Sigmoid colon (tissue), 7 donors: Measurements from ENCODE around the gene EPHB4. TPM values are rescaled to one million over a fixed set of nuclear protein-coding genes. Genes with fewer than 3 reads are reported as not detected.
A peak's percentile ranks its signal among the peaks of the same experiment; 100 is the strongest.
"Not testable (repeated sequence)": the region's sequence is repeated elsewhere in the genome, so short reads cannot be mapped to it uniquely, and the experiment has no call there.

ENCODE experiments used
- DNase-seq: peaks from one replicate; pipeline ENCODE4 v3.0.0-alpha.2; 2019
- H3K27ac ChIP-seq, 4 donors: fragments of 200-600 bp; sonication (generic); one replicate each; pipeline ENCODE4 v1.5.1; 2016 to 2019; ENCODE audit warnings: mild to moderate bottlenecking in 1 of 4
- H3K27me3 ChIP-seq, 3 donors: fragments of 200-600 bp; sonication (generic); one replicate each; pipeline ENCODE4 v1.5.1; 2019; ENCODE audit warnings: mild to moderate bottlenecking in 1 of 3
- H3K36me3 ChIP-seq, 4 donors: fragments of 200-600 bp; sonication (generic); one replicate each; pipeline ENCODE4 v1.5.1; 2016 to 2019
- H3K4me1 ChIP-seq, 4 donors: fragments of 200-600 bp; sonication (generic); one replicate each; pipeline ENCODE4 v1.5.1; 2017 to 2019
- H3K4me3 ChIP-seq, 4 donors: fragments of 200-600 bp; sonication (generic); one replicate each; pipeline ENCODE4 v1.5.1; 2017 to 2019; ENCODE audit warnings: mild to moderate bottlenecking in 2 of 4, moderate library complexity in 1 of 4
- H3K9me3 ChIP-seq, 4 donors: fragments of 200-600 bp in 3 of 4; sonication (generic) in 3 of 4; one replicate each; pipeline versions ENCODE4 v1.5.1 to v1.6.1; 2013 to 2019
- CTCF ChIP-seq, 4 experiments: fragments of 450-650 bp in 3 of 4; fragments of 200-600 bp in 1 of 4; IDR thresholded peaks; one replicate each; pipeline ENCODE4 v1.5.1; 2016 to 2019; ENCODE audit warnings: antibody characterized with exemption in 4 of 4, mild to moderate bottlenecking in 3 of 4, moderate library complexity in 2 of 4
- EP300 ChIP-seq, 4 donors: sonication (generic); formaldehyde crosslinking; IDR thresholded peaks; one replicate each; pipeline ENCODE4 v1.6.1; 2017; ENCODE audit warnings: antibody characterized with exemption in 4 of 4
- POLR2A ChIP-seq, 2 donors: fragments of 450-650 bp; IDR thresholded peaks; one replicate each; pipeline ENCODE4 v1.6.1; 2016; ENCODE audit warnings: antibody characterized with exemption in 2 of 2, mild to moderate bottlenecking in 2 of 2, moderate library complexity in 2 of 2
- POLR2AphosphoS5 ChIP-seq, 4 donors: sonication (generic); formaldehyde crosslinking; IDR thresholded peaks; one replicate each; pipeline ENCODE4 v1.6.1; 2017; ENCODE audit warnings: antibody characterized with exemption in 4 of 4
- WGBS, 2 donors: extraction: QIAGEN DNeasy Blood & Tissue Kit; methylation state at CpG; one replicate each; pipeline ENCODE4 v1.1.7; 2013; 5-methylcytosine and 5-hydroxymethylcytosine counted together
- intact Hi-C: fragments of 100-400 bp; cut with DNase I; formaldehyde crosslinking; loops from one replicate; pipeline ENCODE4 v1.15.1; 2023
- polyA plus RNA-seq, 3 donors: library from polyadenylated mRNA; stranded (reverse); fragments of 200-250 nt; gene quantifications; one replicate each; pipeline ENCODE4 v1.2.3, GENCODE V29; 2013
- total RNA-seq, 4 donors: library from RNA; depleted of rRNA; stranded (reverse); fragments of >200 nt; gene quantifications; one replicate each; pipeline ENCODE4 v1.1.0, GENCODE V29; 2016
- donor health status: healthy with polysubstance abuse.
- donor health status: Bipolar disorder and iron deficiency.
- donor health status: healthy.

EPHB4 gene
- total and polyA plus RNA-seq, 7 donors, result 5.1 to 35.5 (median 27.3) TPM

- H3K27me3 ChIP-seq, result no peaks in the 10 kb centered on the region
- TF ChIP-seq POLR2A (IDR thresholded peaks at IDR 0.05) (no peak), EP300 (IDR thresholded peaks at IDR 0.05) (no peak), POLR2AphosphoS5 (IDR thresholded peaks at IDR 0.05) (no peak), CTCF (IDR thresholded peaks at IDR 0.05) (no peak)
- peaks cover 0 to 25% (median 12%) of the 10 kb centered on the region in 4 donors for H3K4me1 ChIP-seq
- WGBS, 2 donors, result 91 to 95% methylated on average over 10 of the region's 10 CpGs
- intact Hi-C loops, result loop anchor here (10.0 kb wide), 1 partner anchor 271 kb away; the partner anchor contains the start of genes FBXO24 and LRCH4
- DNase-seq, result no peak
- peaks cover 0 to 27% (median 5%) of the 10 kb centered on the region in 4 donors for H3K36me3 ChIP-seq
- H3K27ac ChIP-seq, result no peak overlapping the region
- H3K9me3 ChIP-seq, result no peaks in the 10 kb centered on the region
- H3K4me3 ChIP-seq, result no peak overlapping the region
Measured at GRCh38 chr7:100855515-100855914, 28.2 kb upstream of the EPHB4 start.

DNA sequence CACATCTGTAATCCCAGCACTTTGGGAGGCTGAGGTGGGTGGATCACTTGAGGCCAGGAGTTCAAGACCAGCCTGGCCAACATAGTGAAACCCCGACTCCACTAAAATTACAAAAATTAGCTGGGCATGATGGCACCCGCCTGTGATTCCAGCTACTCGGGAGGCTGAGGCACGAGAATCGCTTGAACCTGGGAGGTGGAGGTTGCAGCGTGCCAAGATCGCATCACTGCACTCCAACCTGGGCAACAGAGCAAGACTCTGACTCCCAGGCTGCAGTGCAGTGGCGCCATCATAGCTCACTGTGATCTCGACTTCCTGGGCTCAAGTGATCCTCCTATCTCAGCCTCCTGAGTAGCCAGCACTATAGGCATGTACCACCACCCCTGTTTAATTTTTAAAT lies 27.6 kb upstream of the EPHB4 start:
- peaks cover 0 to 20% (median 2%) of the 10 kb centered on the region in 4 donors for H3K36me3 ChIP-seq
- H3K9me3 ChIP-seq, H3K27me3 ChIP-seq, DNase-seq, H3K27ac ChIP-seq, H3K4me3 ChIP-seq: not testable (repeated sequence)
- WGBS, 2 donors, result 97% methylated on average over 9 of the region's 9 CpGs
- H3K4me1 ChIP-seq, result peaks cover 0 to 25% (median 12%) of the 10 kb centered on the region in 4 donors
- intact Hi-C loops, result loop anchor here (10.0 kb wide), 1 partner anchor 270 kb away; the partner anchor contains the start of genes FBXO24 and LRCH4

- no peaks in the 10 kb centered on the region for H3K27me3 ChIP-seq
- peaks cover 0 to 25% (median 12%) of the 10 kb centered on the region in 4 donors for H3K4me1 ChIP-seq
- H3K27ac ChIP-seq, result no peak overlapping the region
- H3K36me3 ChIP-seq, result peaks cover 0 to 15% (median 0%) of the 10 kb centered on the region in 4 donors
- no peak for DNase-seq
- TF ChIP-seq EP300 (IDR thresholded peaks at IDR 0.05), result no peak
- intact Hi-C loops, result loop anchor here (10.0 kb wide), 1 partner anchor 270 kb away; the partner anchor contains the start of genes FBXO24 and LRCH4
- WGBS, 2 donors, result 94% methylated on average over 14 of the region's 14 CpGs
- no peak overlapping the region for H3K4me3 ChIP-seq
- no peaks in the 10 kb centered on the region for H3K9me3 ChIP-seq
Measured at GRCh38 chr7:100854146-100854895, 27.0 kb upstream of the EPHB4 start.

GRCh38 chr7:100852048-100852872 lies 24.9 kb upstream of the EPHB4 start, which contains the start of gene SLC12A9:
SLC12A9 (plus strand) TSS chr7:100852713; CDS start chr7:100854198, 1,485 bp downstream.
- peak; percentile 95 for DNase-seq
- no peaks in the 10 kb centered on the region for H3K27me3 ChIP-seq
- H3K36me3 ChIP-seq, result peaks cover 0 to 6% (median 0%) of the 10 kb centered on the region in 4 donors
- peak within 1 kb of the TSS; percentile 72 to 84 (median 78) for H3K27ac ChIP-seq
- TF ChIP-seq POLR2AphosphoS5 (IDR thresholded peaks at IDR 0.05) (peak in 3 of 4 donors; percentile 30 to 70 (median 68)), CTCF (IDR thresholded peaks at IDR 0.05) (peak; percentile 85 to 96 (median 94)), POLR2A (IDR thresholded peaks at IDR 0.05) (peak in 1 of 2 donors; percentile 36), EP300 (IDR thresholded peaks at IDR 0.05) (no peak)
- H3K4me1 ChIP-seq, result peaks cover 0 to 25% (median 12%) of the 10 kb centered on the region in 4 donors
- intact Hi-C loops, result loop anchor here (1.0 to 10.0 kb wide), 4 partner anchors 26 to 267 kb away; partner anchors contain the start of genes FBXO24 and LRCH4
- no peaks in the 10 kb centered on the region for H3K9me3 ChIP-seq
- 0% methylated on average over 71 of the region's 71 CpGs for WGBS, 2 donors
- peak within 1 kb of the TSS; percentile 46 to 81 (median 63) for H3K4me3 ChIP-seq

DNA sequence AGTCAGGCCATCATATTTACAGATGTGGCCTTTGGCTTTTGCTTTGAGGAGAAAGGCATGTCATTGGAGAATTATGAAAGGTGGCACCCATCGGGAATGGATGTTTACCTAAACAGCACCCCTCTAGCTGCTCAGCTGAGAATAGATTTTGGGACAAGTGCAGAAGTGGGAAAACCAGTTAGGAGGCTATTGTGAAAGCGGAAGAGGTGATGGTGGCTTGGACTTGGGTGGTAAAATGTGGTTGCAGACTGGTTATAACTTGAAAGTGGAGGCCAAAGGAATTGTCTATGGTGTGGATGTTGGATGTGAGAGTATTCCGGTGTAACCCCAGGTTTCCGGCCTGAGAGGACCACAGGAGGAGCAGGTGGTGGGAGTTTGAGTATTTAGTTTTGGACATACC lies 20.0 kb upstream of the EPHB4 start:
- TF ChIP-seq EP300 (IDR thresholded peaks at IDR 0.05) (no peak), POLR2AphosphoS5 (IDR thresholded peaks at IDR 0.05) (no peak), POLR2A (IDR thresholded peaks at IDR 0.05) (no peak), CTCF (IDR thresholded peaks at IDR 0.05) (no peak)
- no peak overlapping the region for H3K4me3 ChIP-seq
- DNase-seq, result no peak
- peaks cover 0 to 7% (median 4%) of the 10 kb centered on the region in 4 donors for H3K4me1 ChIP-seq
- H3K27me3 ChIP-seq, result no peaks in the 10 kb centered on the region
- H3K27ac ChIP-seq, result no peak overlapping the region
- H3K9me3 ChIP-seq, result no peaks in the 10 kb centered on the region
- no peaks in the 10 kb centered on the region for H3K36me3 ChIP-seq
- 97 to 98% methylated on average over 4 of the region's 4 CpGs for WGBS, 2 donors
- intact Hi-C loops, result no loop called here
